ENCODE measurements around the gene SINHCAF.

DNA sequence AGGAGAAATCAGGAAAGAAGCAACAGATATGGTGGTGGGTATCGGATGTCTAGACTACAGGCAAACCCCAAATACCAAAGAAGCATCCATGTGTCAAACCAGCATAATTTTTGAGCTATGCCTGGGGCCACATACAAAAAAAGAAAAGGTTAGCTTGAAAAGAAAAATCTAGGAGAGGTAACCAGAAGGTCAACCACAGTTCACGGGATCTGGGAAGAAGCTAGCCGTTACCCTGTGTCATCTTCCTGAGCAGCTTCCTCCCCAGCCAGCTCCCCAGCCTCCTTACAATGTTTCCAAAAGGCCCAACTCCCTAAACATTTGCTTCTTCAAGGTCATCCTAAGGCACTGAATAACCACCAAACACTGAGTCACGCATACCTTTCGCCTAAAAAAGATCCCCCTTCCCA is 3.1 kb downstream of the SINHCAF start:
- TF ChIP-seq, protein P1, sequence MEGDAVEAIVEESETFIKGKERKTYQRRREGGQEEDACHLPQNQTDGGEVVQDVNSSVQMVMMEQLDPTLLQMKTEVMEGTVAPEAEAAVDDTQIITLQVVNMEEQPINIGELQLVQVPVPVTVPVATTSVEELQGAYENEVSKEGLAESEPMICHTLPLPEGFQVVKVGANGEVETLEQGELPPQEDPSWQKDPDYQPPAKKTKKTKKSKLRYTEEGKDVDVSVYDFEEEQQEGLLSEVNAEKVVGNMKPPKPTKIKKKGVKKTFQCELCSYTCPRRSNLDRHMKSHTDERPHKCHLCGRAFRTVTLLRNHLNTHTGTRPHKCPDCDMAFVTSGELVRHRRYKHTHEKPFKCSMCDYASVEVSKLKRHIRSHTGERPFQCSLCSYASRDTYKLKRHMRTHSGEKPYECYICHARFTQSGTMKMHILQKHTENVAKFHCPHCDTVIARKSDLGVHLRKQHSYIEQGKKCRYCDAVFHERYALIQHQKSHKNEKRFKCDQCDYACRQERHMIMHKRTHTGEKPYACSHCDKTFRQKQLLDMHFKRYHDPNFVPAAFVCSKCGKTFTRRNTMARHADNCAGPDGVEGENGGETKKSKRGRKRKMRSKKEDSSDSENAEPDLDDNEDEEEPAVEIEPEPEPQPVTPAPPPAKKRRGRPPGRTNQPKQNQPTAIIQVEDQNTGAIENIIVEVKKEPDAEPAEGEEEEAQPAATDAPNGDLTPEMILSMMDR (IDR thresholded peaks at IDR 0.05), result no peak
- TF ChIP-seq ZFX (IDR thresholded peaks at IDR 0.05; ENCODE audit: borderline replicate concordance), result no peak
